ENCODE data around the gene IGSF21.
A peak's percentile ranks its signal among the peaks of the same experiment; 100 is the strongest.
"Not testable (repeated sequence)": the region's sequence is repeated elsewhere in the genome, so short reads cannot be mapped to it uniquely, and the experiment has no call there.

The IGSF21 gene

GRCh38 chr1:18360251-18360650 lies 252.7 kb downstream of the IGSF21 start:
- DNase-seq (ENCODE audit: low spot score), result peak; percentile 46

- no peak for DNase-seq (ENCODE audit: low spot score)
These were observed 254.6 kb downstream of the IGSF21 start for GRCh38 chr1:18362150-18362549.

GRCh38 chr1:18363436-18363835 lies 255.8 kb downstream of the IGSF21 start:
- no peak for DNase-seq (ENCODE audit: low spot score)

- DNase-seq (ENCODE audit: low spot score), result no peak
These were observed 257.6 kb downstream of the IGSF21 start for GRCh38 chr1:18365099-18365705.

- DNase-seq (ENCODE audit: low spot score), result not testable (repeated sequence)
These were observed 264.9 kb downstream of the IGSF21 start for GRCh38 chr1:18372505-18372904.

GRCh38 chr1:18373151-18373550 lies 265.6 kb downstream of the IGSF21 start:
- no peak for DNase-seq (ENCODE audit: low spot score)

- DNase-seq (ENCODE audit: low spot score), result no peak
These were observed 266.4 kb downstream of the IGSF21 start for GRCh38 chr1:18373882-18374493.

- no peak for DNase-seq (ENCODE audit: low spot score)
These were observed 269.1 kb downstream of the IGSF21 start for GRCh38 chr1:18376661-18377060.

GRCh38 chr1:18380288-18380687 lies 272.7 kb downstream of the IGSF21 start:
- no peak for DNase-seq (ENCODE audit: low spot score)

- no peak for DNase-seq (ENCODE audit: low spot score)
These were observed 276.5 kb downstream of the IGSF21 start for GRCh38 chr1:18384059-18384458.

- DNase-seq (ENCODE audit: low spot score), result no peak
These were observed 276.9 kb downstream of the IGSF21 start for GRCh38 chr1:18384471-18384870.

- DNase-seq (ENCODE audit: low spot score), result no peak
These were observed 277.7 kb downstream of the IGSF21 start for GRCh38 chr1:18385239-18385790.

GRCh38 chr1:18386591-18386990 lies 279.0 kb downstream of the IGSF21 start:
- no peak for DNase-seq (ENCODE audit: low spot score)

- no peak for DNase-seq (ENCODE audit: low spot score)
These were observed 279.7 kb downstream of the IGSF21 start for GRCh38 chr1:18387307-18387706.

GRCh38 chr1:18390953-18391352 lies 283.4 kb downstream of the IGSF21 start:
- DNase-seq (ENCODE audit: low spot score), result no peak

GRCh38 chr1:18394563-18395156 lies 287.1 kb downstream of the IGSF21 start:
- no peak for DNase-seq (ENCODE audit: low spot score)

GRCh38 chr1:18396247-18396980 lies 288.8 kb downstream of the IGSF21 start:
- DNase-seq (ENCODE audit: low spot score), result peak; percentile 32

GRCh38 chr1:18397641-18398040 lies 290.0 kb downstream of the IGSF21 start:
- no peak for DNase-seq (ENCODE audit: low spot score)

- DNase-seq (ENCODE audit: low spot score), result no peak
These were observed 291.4 kb downstream of the IGSF21 start for GRCh38 chr1:18398791-18399530.

GRCh38 chr1:18400347-18401102 lies 292.9 kb downstream of the IGSF21 start:
- DNase-seq (ENCODE audit: low spot score), result no peak

- no peak for DNase-seq (ENCODE audit: low spot score)
These were observed 294.3 kb downstream of the IGSF21 start for GRCh38 chr1:18401921-18402320.

Data from SW480 (cell line).